ENCODE measurements around the gene MIPOL1. TPM values are rescaled to one million over a fixed set of nuclear protein-coding genes. Genes with fewer than 3 reads are reported as not detected.

The MIPOL1 gene
- total RNA-seq, 2 donors from 2014 or later = 0.46 to 0.50 TPM

- H3K27ac Mint-ChIP-seq = no peak overlapping the region
- no peak for DNase-seq
- no peak overlapping the region for H3K4me3 Mint-ChIP-seq
- no peaks in the 10 kb centered on the region for H3K9me3 Mint-ChIP-seq
- no peaks in the 10 kb centered on the region for H3K27me3 Mint-ChIP-seq (ENCODE audit: low read depth)
- ATAC-seq (replicated peaks in 1 of 2) = no peak
- H3K4me1 Mint-ChIP-seq (ENCODE audit: low read depth) = no peaks in the 10 kb centered on the region
- H3K36me3 Mint-ChIP-seq (ENCODE audit: insufficient read depth in 2 of 2) = no peaks in the 10 kb centered on the region
These were observed 54.7 kb downstream of the MIPOL1 start for GRCh38 chr14:37252434-37252833.

GRCh38 chr14:37253905-37254304 lies 56.2 kb downstream of the MIPOL1 start:
- Mint-ChIP-seq H3K36me3 (ENCODE audit: insufficient read depth in 2 of 2) (no peaks in the 10 kb centered on the region), H3K27ac (no peak overlapping the region), H3K9me3 (no peaks in the 10 kb centered on the region), H3K4me1 (ENCODE audit: low read depth) (no peaks in the 10 kb centered on the region), H3K27me3 (ENCODE audit: low read depth) (no peaks in the 10 kb centered on the region), H3K4me3 (no peak overlapping the region)
- ATAC-seq (replicated peaks in 1 of 2) (no peak), DNase-seq (no peak)

GRCh38 chr14:37254411-37254947 lies 56.7 kb downstream of the MIPOL1 start:
- no peak overlapping the region for H3K4me3 Mint-ChIP-seq
- no peaks in the 10 kb centered on the region for H3K4me1 Mint-ChIP-seq (ENCODE audit: low read depth)
- ATAC-seq (replicated peaks in 1 of 2) = no peak
- no peaks in the 10 kb centered on the region for H3K9me3 Mint-ChIP-seq
- DNase-seq = no peak
- H3K27ac Mint-ChIP-seq = no peak overlapping the region
- H3K27me3 Mint-ChIP-seq (ENCODE audit: low read depth) = no peaks in the 10 kb centered on the region
- no peaks in the 10 kb centered on the region for H3K36me3 Mint-ChIP-seq (ENCODE audit: insufficient read depth in 2 of 2)

GRCh38 chr14:37257501-37258070 lies 59.8 kb downstream of the MIPOL1 start:
- ATAC-seq (replicated peaks in 1 of 2) (no peak), DNase-seq (no peak)
- Mint-ChIP-seq H3K4me3 (no peak overlapping the region), H3K27ac (no peak overlapping the region), H3K27me3 (ENCODE audit: low read depth) (no peaks in the 10 kb centered on the region), H3K4me1 (ENCODE audit: low read depth) (no peaks in the 10 kb centered on the region), H3K36me3 (ENCODE audit: insufficient read depth in 2 of 2) (no peaks in the 10 kb centered on the region), H3K9me3 (no peaks in the 10 kb centered on the region)

- Mint-ChIP-seq H3K27ac (no peak overlapping the region), H3K4me1 (ENCODE audit: low read depth) (no peaks in the 10 kb centered on the region), H3K4me3 (no peak overlapping the region), H3K27me3 (ENCODE audit: low read depth) (no peaks in the 10 kb centered on the region), H3K36me3 (ENCODE audit: insufficient read depth in 2 of 2) (no peaks in the 10 kb centered on the region), H3K9me3 (no peaks in the 10 kb centered on the region)
- DNase-seq (no peak), ATAC-seq (replicated peaks in 1 of 2) (no peak)
These were observed 64.9 kb downstream of the MIPOL1 start for GRCh38 chr14:37262649-37263048.

- no peaks in the 10 kb centered on the region for H3K36me3 Mint-ChIP-seq (ENCODE audit: insufficient read depth in 2 of 2)
- H3K4me3 Mint-ChIP-seq = no peak overlapping the region
- no peaks in the 10 kb centered on the region for H3K4me1 Mint-ChIP-seq (ENCODE audit: low read depth)
- no peak overlapping the region for H3K27ac Mint-ChIP-seq
- DNase-seq (no peak), ATAC-seq (replicated peaks in 1 of 2) (no peak)
- H3K9me3 Mint-ChIP-seq = no peaks in the 10 kb centered on the region
- no peaks in the 10 kb centered on the region for H3K27me3 Mint-ChIP-seq (ENCODE audit: low read depth)
These were observed 66.0 kb downstream of the MIPOL1 start for GRCh38 chr14:37263656-37264236.

- Mint-ChIP-seq H3K27me3 (ENCODE audit: low read depth) (no peaks in the 10 kb centered on the region), H3K4me3 (no peak overlapping the region), H3K36me3 (ENCODE audit: insufficient read depth in 2 of 2) (no peaks in the 10 kb centered on the region), H3K9me3 (no peaks in the 10 kb centered on the region), H3K4me1 (ENCODE audit: low read depth) (no peaks in the 10 kb centered on the region), H3K27ac (no peak overlapping the region)
- ATAC-seq (replicated peaks in 1 of 2) (no peak), DNase-seq (no peak)
These were observed 71.1 kb downstream of the MIPOL1 start for GRCh38 chr14:37268788-37269187.

- no peaks in the 10 kb centered on the region for H3K4me1 Mint-ChIP-seq (ENCODE audit: low read depth)
- no peaks in the 10 kb centered on the region for H3K36me3 Mint-ChIP-seq (ENCODE audit: insufficient read depth in 2 of 2)
- DNase-seq (no peak), ATAC-seq (replicated peaks in 1 of 2) (no peak)
- H3K9me3 Mint-ChIP-seq = no peaks in the 10 kb centered on the region
- H3K27me3 Mint-ChIP-seq (ENCODE audit: low read depth) = no peaks in the 10 kb centered on the region
- no peak overlapping the region for H3K27ac Mint-ChIP-seq
- H3K4me3 Mint-ChIP-seq = no peak overlapping the region
These were observed 72.9 kb downstream of the MIPOL1 start for GRCh38 chr14:37270629-37271028.

- H3K36me3 Mint-ChIP-seq (ENCODE audit: insufficient read depth in 2 of 2) = no peaks in the 10 kb centered on the region
These were observed 74.8 kb downstream of the MIPOL1 start for GRCh38 chr14:37272569-37272968.

GRCh38 chr14:37274652-37275051 lies 76.9 kb downstream of the MIPOL1 start:
- Mint-ChIP-seq H3K4me1 (ENCODE audit: low read depth) (no peaks in the 10 kb centered on the region), H3K36me3 (ENCODE audit: insufficient read depth in 2 of 2) (no peaks in the 10 kb centered on the region), H3K4me3 (no peak overlapping the region), H3K27ac (no peak overlapping the region), H3K27me3 (ENCODE audit: low read depth) (no peaks in the 10 kb centered on the region), H3K9me3 (no peaks in the 10 kb centered on the region)
- DNase-seq (no peak), ATAC-seq (replicated peaks in 1 of 2) (no peak)

More at GRCh38 chr14:37272569-37272968, 74.8 kb downstream of the MIPOL1 start:
- Mint-ChIP-seq H3K4me3 (no peak overlapping the region), H3K4me1 (ENCODE audit: low read depth) (no peaks in the 10 kb centered on the region), H3K27me3 (ENCODE audit: low read depth) (no peaks in the 10 kb centered on the region), H3K9me3 (no peaks in the 10 kb centered on the region), H3K27ac (no peak overlapping the region)
- ATAC-seq (replicated peaks in 1 of 2) (no peak), DNase-seq (no peak)

- H3K9me3 Mint-ChIP-seq = no peaks in the 10 kb centered on the region
- ATAC-seq (replicated peaks in 1 of 2) (no peak), DNase-seq (no peak)
- no peak overlapping the region for H3K27ac Mint-ChIP-seq
- no peaks in the 10 kb centered on the region for H3K36me3 Mint-ChIP-seq (ENCODE audit: insufficient read depth in 2 of 2)
- H3K4me1 Mint-ChIP-seq (ENCODE audit: low read depth) = no peaks in the 10 kb centered on the region
- H3K4me3 Mint-ChIP-seq = no peak overlapping the region
- no peaks in the 10 kb centered on the region for H3K27me3 Mint-ChIP-seq (ENCODE audit: low read depth)
These were observed 78.2 kb downstream of the MIPOL1 start for GRCh38 chr14:37275963-37276362.

GRCh38 chr14:37278636-37279538 lies 81.2 kb downstream of the MIPOL1 start:
- Mint-ChIP-seq H3K27ac (no peak overlapping the region), H3K4me3 (no peak overlapping the region), H3K36me3 (ENCODE audit: insufficient read depth in 2 of 2) (no peaks in the 10 kb centered on the region), H3K27me3 (ENCODE audit: low read depth) (no peaks in the 10 kb centered on the region), H3K4me1 (ENCODE audit: low read depth) (no peaks in the 10 kb centered on the region), H3K9me3 (no peaks in the 10 kb centered on the region)
- DNase-seq = no peak
- ATAC-seq (replicated peaks in 1 of 2) = no peak

- H3K27me3 Mint-ChIP-seq (ENCODE audit: low read depth) = no peaks in the 10 kb centered on the region
These were observed 82.1 kb downstream of the MIPOL1 start for GRCh38 chr14:37279818-37280217.

More at GRCh38 chr14:37279818-37280217, 82.1 kb downstream of the MIPOL1 start:
- H3K36me3 Mint-ChIP-seq (ENCODE audit: insufficient read depth in 2 of 2) = no peaks in the 10 kb centered on the region
- no peaks in the 10 kb centered on the region for H3K4me1 Mint-ChIP-seq (ENCODE audit: low read depth)
- no peak for ATAC-seq (replicated peaks in 1 of 2)
- H3K4me3 Mint-ChIP-seq = no peak overlapping the region
- no peaks in the 10 kb centered on the region for H3K9me3 Mint-ChIP-seq
- no peak overlapping the region for H3K27ac Mint-ChIP-seq
- no peak for DNase-seq

Measured in activated T-cell treated with anti-CD3 and anti-CD28 coated beads, Interleukin-2, amount 50 U/mL, for 72 hours (primary cell).